A549 (cell line): ENCODE measurements around the gene GNG12.

Source experiments
- CHD2 ChIP-seq: fragments of 150-350 bp; IDR thresholded peaks from 2 replicates; pipeline ENCODE4 v1.6.1; 2014; ENCODE audit warnings: low read length; ENCODE audit not compliant: partially characterized antibody
- HDAC2 ChIP-seq: fragments of 200-600 bp; sonication (generic); IDR thresholded peaks from 2 replicates; pipeline ENCODE4 v1.6.1; 2016
- HEYL ChIP-seq: fragments of 250-450 bp; sonication (Bioruptor Pico); IDR thresholded peaks from 2 replicates; pipeline ENCODE4 v1.8.0; 2021; ENCODE audit warnings: mild to moderate bottlenecking, moderate library complexity
- POLR2A ChIP-seq: IDR thresholded peaks from 2 replicates; pipeline ENCODE4 v1.6.1; 2012; ENCODE audit warnings: mild to moderate bottlenecking, low read length
- RFX5 ChIP-seq: fragments of 450-650 bp; IDR thresholded peaks from 2 replicates; pipeline ENCODE4 v1.7.1; 2014; ENCODE audit warnings: antibody characterized with exemption, mild to moderate bottlenecking, moderate library complexity
- TF ChIP-seq, protein P1 (sequence below): fragments of >200 bp; sonication (Bioruptor Twin); formaldehyde crosslinking; IDR thresholded peaks from 3 replicates; pipeline ENCODE4 v1.5.1; 2016

DNA sequence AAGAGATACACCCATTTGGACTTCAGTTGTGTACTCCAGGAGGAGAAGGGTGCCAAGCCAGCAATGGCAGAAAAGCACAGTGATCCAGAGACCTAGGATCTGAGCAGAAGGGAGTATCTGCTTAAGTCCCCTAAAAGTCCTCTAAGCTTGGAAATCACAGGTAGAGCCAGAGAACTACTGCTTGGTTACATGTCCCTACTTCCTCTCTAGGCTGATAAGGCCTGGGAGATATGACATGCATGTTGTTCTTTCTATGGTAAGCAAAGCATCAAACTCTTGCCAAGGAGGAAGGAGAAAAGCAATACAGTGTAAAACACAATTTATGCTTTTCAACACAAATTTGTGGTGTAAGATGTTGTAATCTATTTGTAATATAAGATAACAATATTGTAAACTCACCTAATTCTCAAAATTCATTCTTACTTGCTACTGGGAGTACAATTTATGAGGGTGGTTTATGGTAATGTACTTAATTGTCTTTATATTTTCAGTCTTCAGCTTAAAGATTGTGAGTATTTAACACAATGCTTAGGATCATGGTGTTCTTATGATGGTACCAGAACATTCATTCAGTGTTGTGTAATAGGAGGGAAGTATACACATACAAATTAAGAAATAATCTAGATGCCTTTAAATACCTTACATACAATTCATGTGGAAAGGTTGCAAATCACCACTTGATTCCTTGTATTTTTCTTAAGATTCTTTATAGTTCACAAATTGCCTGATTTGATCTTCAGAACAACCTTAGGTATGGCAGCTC is 49.1 kb upstream of the GNG12 start:
- TF ChIP-seq, protein P1, sequence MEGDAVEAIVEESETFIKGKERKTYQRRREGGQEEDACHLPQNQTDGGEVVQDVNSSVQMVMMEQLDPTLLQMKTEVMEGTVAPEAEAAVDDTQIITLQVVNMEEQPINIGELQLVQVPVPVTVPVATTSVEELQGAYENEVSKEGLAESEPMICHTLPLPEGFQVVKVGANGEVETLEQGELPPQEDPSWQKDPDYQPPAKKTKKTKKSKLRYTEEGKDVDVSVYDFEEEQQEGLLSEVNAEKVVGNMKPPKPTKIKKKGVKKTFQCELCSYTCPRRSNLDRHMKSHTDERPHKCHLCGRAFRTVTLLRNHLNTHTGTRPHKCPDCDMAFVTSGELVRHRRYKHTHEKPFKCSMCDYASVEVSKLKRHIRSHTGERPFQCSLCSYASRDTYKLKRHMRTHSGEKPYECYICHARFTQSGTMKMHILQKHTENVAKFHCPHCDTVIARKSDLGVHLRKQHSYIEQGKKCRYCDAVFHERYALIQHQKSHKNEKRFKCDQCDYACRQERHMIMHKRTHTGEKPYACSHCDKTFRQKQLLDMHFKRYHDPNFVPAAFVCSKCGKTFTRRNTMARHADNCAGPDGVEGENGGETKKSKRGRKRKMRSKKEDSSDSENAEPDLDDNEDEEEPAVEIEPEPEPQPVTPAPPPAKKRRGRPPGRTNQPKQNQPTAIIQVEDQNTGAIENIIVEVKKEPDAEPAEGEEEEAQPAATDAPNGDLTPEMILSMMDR: no peak
- TF ChIP-seq CHD2: no peak
- TF ChIP-seq POLR2A: no peak
- TF ChIP-seq HDAC2: no peak
- no peak for TF ChIP-seq HEYL (CRISPR knock-in tag)
- TF ChIP-seq RFX5: no peak
